ENCODE measurements around the gene OR10Z1. TPM values are rescaled to one million over a fixed set of nuclear protein-coding genes. Genes with fewer than 3 reads are reported as not detected.

Gene OR10Z1, protein sequence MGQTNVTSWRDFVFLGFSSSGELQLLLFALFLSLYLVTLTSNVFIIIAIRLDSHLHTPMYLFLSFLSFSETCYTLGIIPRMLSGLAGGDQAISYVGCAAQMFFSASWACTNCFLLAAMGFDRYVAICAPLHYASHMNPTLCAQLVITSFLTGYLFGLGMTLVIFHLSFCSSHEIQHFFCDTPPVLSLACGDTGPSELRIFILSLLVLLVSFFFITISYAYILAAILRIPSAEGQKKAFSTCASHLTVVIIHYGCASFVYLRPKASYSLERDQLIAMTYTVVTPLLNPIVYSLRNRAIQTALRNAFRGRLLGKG
- total RNA-seq = not detected
- polyA plus RNA-seq = not detected
- long read RNA-seq, donor 1 = 0 reads
- long read RNA-seq, donor 2 = 0 reads
- long read RNA-seq, donor 3 = 0 reads

GRCh38 chr1:158604968-158605367 is at the start of gene OR10Z1:
Gene OR10Z1, plus strand, starts transcription at chr1:158605268. Its CDS starts 1,171 bp downstream, at chr1:158606439.
- no peak for TF ChIP-seq CTCF (IDR thresholded peaks at IDR 0.05)
- Histone ChIP-seq H3K9me3 (peaks cover 0 to 6% (median 0%) of the 10 kb centered on the region in 11 donors), H3K4me3 (no peak within 1 kb of the TSS), H3K4me1 (no peaks in the 10 kb centered on the region), H3K27ac (no peak within 1 kb of the TSS), H3K27me3 (no peaks in the 10 kb centered on the region), H3K36me3 (no peaks in the 10 kb centered on the region)
- ATAC-seq (no peak), DNase-seq (no peak)
- WGBS, 2 donors = 74 to 79% methylated on average over 1 of the region's 1 CpG
- intact Hi-C loops (cut with DNase I) = no loop called here

GRCh38 chr1:158559696-158560095 is 45.4 kb upstream of the OR10Z1 start:
- Histone ChIP-seq H3K27me3 (no peaks in the 10 kb centered on the region), H3K9me3 (no peaks in the 10 kb centered on the region), H3K36me3 (no peaks in the 10 kb centered on the region), H3K27ac (no peak overlapping the region), H3K4me3 (no peak overlapping the region), H3K4me1 (peaks cover 0 to 6% (median 0%) of the 10 kb centered on the region in 9 donors)
- no peak for TF ChIP-seq CTCF (IDR thresholded peaks at IDR 0.05)
- intact Hi-C loops (cut with DNase I) = no loop called here
- no peak for ATAC-seq
- WGBS, 2 donors = 76 to 88% methylated on average over 1 of the region's 1 CpG
- DNase-seq = no peak

DNA sequence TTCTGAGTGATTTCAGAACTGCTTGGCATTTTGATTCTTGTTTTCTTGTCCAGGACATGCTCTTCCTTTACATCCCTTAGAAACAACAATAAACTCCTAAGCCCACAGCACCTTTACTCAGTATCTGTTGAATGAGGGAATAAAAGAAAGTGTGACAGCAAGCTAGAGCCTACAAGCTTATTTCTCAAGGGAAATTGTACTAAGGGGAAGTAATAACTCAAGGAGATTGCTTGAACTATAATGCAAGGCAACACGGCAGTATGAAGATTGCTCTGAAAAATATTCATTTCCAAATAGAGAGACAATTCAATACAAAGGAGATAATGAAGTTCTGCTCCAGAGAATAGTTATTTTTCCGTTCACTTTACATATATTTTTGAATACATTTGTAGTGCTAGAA is 41.2 kb upstream of the OR10Z1 start:
- Histone ChIP-seq H3K27me3 (no peaks in the 10 kb centered on the region), H3K4me1 (peaks cover 0 to 8% (median 0%) of the 10 kb centered on the region in 9 donors), H3K9me3 (no peaks in the 10 kb centered on the region), H3K27ac (no peak overlapping the region), H3K36me3 (no peaks in the 10 kb centered on the region), H3K4me3 (no peak overlapping the region)
- no peak for TF ChIP-seq CTCF (IDR thresholded peaks at IDR 0.05)
- ATAC-seq = no peak
- 74 to 78% methylated on average over 2 of the region's 2 CpGs for WGBS, 2 donors
- no peak for DNase-seq
- intact Hi-C loops (cut with DNase I) = no loop called here

- 63 to 76% methylated on average over 2 of the region's 2 CpGs for WGBS, 2 donors
- H3K27me3 ChIP-seq = no peaks in the 10 kb centered on the region
- peaks cover 0 to 8% (median 0%) of the 10 kb centered on the region in 9 donors for H3K4me1 ChIP-seq
- ATAC-seq (no peak), DNase-seq (no peak)
- H3K4me3 ChIP-seq = no peak overlapping the region
- H3K27ac ChIP-seq = no peak overlapping the region
- no peak for TF ChIP-seq CTCF (IDR thresholded peaks at IDR 0.05)
- no peaks in the 10 kb centered on the region for H3K9me3 ChIP-seq
- intact Hi-C loops (cut with DNase I) = no loop called here
- no peaks in the 10 kb centered on the region for H3K36me3 ChIP-seq
These were observed 40.5 kb upstream of the OR10Z1 start for GRCh38 chr1:158564608-158565007.

Measured in heart right ventricle (tissue), 16 donors.